NT2/D1 (cell line): ENCODE results near the gene TRH.
"Not testable (repeated sequence)": the region's sequence is repeated elsewhere in the genome, so short reads cannot be mapped to it uniquely, and the experiment has no call there.

ENCODE experiments used
- DNase-seq: peaks from one replicate; pipeline ENCODE4 v3.0.0-alpha.2; 2011; ENCODE audit warnings: low read depth, low spot score
- H3K27me3 ChIP-seq: 2 replicates; pipeline ENCODE4 v1.6.0; 2011; ENCODE audit warnings: mild to moderate bottlenecking; ENCODE audit not compliant: insufficient read length, insufficient read depth
- H3K36me3 ChIP-seq: 2 replicates; pipeline ENCODE4 v1.6.1; 2011; ENCODE audit warnings: mild to moderate bottlenecking, low read length, mixed read lengths; ENCODE audit not compliant: insufficient read depth, insufficient read length
- H3K4me1 ChIP-seq: 2 replicates; pipeline ENCODE4 v1.5.1; 2011; ENCODE audit not compliant: insufficient read depth, insufficient read length
- H3K4me3 ChIP-seq: 2 replicates; pipeline ENCODE4 v1.5.1; 2011; ENCODE audit warnings: low read depth; ENCODE audit not compliant: insufficient read length
- H3K9ac ChIP-seq: 2 replicates; pipeline ENCODE4 v1.6.0; 2011; ENCODE audit warnings: low read depth; ENCODE audit not compliant: insufficient read length
- H3K9me3 ChIP-seq: 2 replicates; pipeline ENCODE4 v1.5.1; 2011; ENCODE audit warnings: mild to moderate bottlenecking, low read length; ENCODE audit not compliant: insufficient read depth
- SUZ12 ChIP-seq: IDR thresholded peaks from 2 replicates; pipeline ENCODE4 v1.6.1; 2011; ENCODE audit not compliant: insufficient read length, insufficient read depth; ENCODE audit errors: extremely low read depth
- YY1 ChIP-seq: IDR thresholded peaks from 2 replicates; pipeline ENCODE4 v1.6.1; 2011; ENCODE audit not compliant: insufficient read length, insufficient read depth
- ZNF274 ChIP-seq: IDR thresholded peaks from 2 replicates; pipeline ENCODE4 v1.6.1; 2011; ENCODE audit warnings: mild to moderate bottlenecking, low read depth, low read length

The TRH gene

GRCh38 chr3:129989414-129989813 lies 14.9 kb downstream of the TRH start:
- no peak for DNase-seq
- Histone ChIP-seq H3K4me1 (peaks cover 8% of the 10 kb centered on the region), H3K9me3 (no peaks in the 10 kb centered on the region), H3K4me3 (no peak overlapping the region), H3K27me3 (no peaks in the 10 kb centered on the region), H3K9ac (no peak overlapping the region), H3K36me3 (no peaks in the 10 kb centered on the region)
- TF ChIP-seq SUZ12 (no peak), YY1 (no peak), ZNF274 (no peak)

GRCh38 chr3:129992781-129993180 lies 18.3 kb downstream of the TRH start:
- H3K9me3 ChIP-seq: 0 out of 2 replicates have a peak, but pooled peaks cover 4% of the 10 kb centered on the region
- no peaks in the 10 kb centered on the region for H3K36me3 ChIP-seq
- no peak overlapping the region for H3K9ac ChIP-seq
- TF ChIP-seq YY1 (no peak), SUZ12 (no peak), ZNF274 (no peak)
- peaks cover 8% of the 10 kb centered on the region for H3K4me1 ChIP-seq
- no peak for DNase-seq
- H3K27me3 ChIP-seq: peaks cover 3% of the 10 kb centered on the region
- H3K4me3 ChIP-seq: no peak overlapping the region

DNA sequence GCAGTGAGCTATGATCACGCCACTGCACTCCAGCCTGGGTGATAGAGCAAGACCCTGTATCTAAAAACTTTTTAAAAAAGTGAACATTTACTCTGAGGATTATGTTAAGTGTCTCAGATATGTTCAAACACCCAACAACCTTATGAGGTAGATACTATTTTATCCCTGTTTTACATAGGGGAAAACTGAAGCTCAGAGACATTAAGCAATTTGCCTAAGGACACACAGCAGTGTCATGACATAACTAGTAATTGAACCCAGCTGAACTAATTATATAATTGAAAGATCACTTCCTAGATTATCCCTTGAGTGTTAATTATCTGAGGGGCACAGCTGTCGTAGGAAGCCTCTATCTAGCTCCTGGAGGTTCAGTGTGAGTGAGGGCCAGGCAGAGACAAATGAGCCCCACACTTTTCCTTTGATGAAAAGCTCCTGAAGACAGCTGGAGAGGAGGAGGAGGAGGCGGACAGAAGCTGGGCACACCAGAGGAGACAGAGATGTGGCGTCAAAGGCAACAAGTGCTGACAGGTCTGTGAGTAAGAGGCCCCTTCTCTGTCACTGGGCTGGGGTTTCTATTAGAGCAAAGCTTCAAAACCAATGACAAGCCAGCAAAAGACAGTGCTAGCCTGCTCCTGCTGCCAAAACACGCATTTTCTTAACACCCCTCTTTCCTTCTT lies 20.5 kb downstream of the TRH start:
- peaks cover 3% of the 10 kb centered on the region for H3K27me3 ChIP-seq
- H3K9me3 ChIP-seq: 0 out of 2 replicates have a peak, but pooled peaks cover 4% of the 10 kb centered on the region
- DNase-seq: no peak
- no peak overlapping the region for H3K4me3 ChIP-seq
- no peak overlapping the region for H3K9ac ChIP-seq
- no peaks in the 10 kb centered on the region for H3K36me3 ChIP-seq
- peaks cover 8% of the 10 kb centered on the region for H3K4me1 ChIP-seq
- no peak for TF ChIP-seq SUZ12
- TF ChIP-seq YY1: no peak
- no peak for TF ChIP-seq ZNF274

- Histone ChIP-seq H3K9me3 (0 out of 2 replicates have a peak, but pooled peaks cover 4% of the 10 kb centered on the region), H3K36me3 (no peaks in the 10 kb centered on the region), H3K4me3 (no peak overlapping the region), H3K27me3 (peaks cover 5% of the 10 kb centered on the region), H3K4me1 (peaks cover 8% of the 10 kb centered on the region), H3K9ac (no peak overlapping the region)
- no peak for DNase-seq
- no peak for TF ChIP-seq ZNF274
- TF ChIP-seq SUZ12: no peak
- no peak for TF ChIP-seq YY1
These were observed 21.6 kb downstream of the TRH start for GRCh38 chr3:129996073-129996472.

DNA sequence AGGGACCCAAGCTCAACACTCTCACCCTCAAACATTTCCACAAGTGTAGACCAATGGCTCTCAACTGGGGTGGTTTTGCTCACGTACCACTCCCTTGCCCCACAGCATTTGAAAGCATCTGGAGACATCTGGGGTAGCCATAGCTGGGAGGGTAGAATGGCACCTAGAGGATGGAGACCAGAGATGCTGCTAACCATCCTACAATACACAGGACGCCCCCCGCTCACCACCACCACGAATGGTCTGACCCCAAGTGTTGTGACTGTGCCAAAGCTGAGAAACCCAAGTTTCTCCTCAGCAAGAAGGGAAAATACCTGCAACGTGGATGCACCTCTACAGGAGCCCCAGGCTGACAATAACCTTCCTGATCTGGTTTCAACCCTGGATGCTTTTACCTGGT lies 24.7 kb downstream of the TRH start:
- H3K36me3 ChIP-seq, H3K4me1 ChIP-seq, H3K9ac ChIP-seq, H3K4me3 ChIP-seq, H3K9me3 ChIP-seq, DNase-seq: not testable (repeated sequence)
- H3K27me3 ChIP-seq: peaks cover 25% of the 10 kb centered on the region

DNA sequence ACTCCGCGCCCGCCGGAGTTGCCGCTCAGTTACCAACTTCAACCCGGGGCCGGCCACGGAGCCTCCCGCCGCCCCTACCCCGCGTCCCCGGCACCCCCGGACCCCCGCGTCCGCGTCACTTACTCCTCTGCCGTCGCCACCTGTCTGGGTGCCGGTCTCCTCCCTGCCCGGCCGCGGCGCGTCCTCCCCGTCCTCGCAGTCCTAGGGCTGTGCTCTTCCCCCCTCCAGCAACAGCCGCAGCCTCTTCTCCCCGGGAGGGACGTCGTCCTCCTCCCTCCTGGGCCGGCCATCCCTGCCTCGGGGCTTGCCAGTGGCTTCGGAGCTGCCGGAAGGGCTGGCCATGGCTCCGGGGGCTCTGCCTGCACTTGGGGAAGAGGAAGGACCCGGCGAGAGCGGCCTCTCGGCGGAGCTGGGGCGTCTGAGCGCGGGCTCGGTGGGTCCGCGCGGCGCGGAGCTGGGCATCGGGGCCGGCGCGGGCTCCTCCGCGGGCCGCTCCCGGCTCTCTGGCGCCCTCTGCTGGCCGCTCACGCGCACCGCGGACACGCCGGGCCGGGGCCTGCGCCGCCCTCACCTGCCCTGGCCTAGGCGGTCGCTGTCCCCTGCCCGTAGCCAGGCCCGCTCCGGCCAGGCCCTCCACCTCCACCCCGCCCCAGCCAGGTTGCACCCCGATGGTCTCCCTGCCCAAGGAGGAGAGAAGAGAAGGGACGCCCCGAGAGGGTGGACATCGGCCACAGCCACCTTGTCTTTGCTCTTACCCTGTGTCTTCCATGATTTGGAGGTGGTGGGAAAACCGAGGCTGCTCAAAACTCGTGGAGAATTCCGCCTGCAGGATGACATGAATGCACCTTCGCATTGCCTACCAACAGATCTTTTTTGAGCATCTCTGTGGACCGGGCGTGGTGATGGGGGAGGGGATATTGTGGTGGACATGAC lies 28.4 kb downstream of the TRH start:
- peak overlapping the region; percentile 26 for H3K4me3 ChIP-seq
- not testable (repeated sequence) for H3K4me1 ChIP-seq, H3K36me3 ChIP-seq, H3K9me3 ChIP-seq
- peak; percentile 6 for DNase-seq
- peak overlapping the region; percentile 50 for H3K9ac ChIP-seq
- peaks cover 25% of the 10 kb centered on the region for H3K27me3 ChIP-seq

DNA sequence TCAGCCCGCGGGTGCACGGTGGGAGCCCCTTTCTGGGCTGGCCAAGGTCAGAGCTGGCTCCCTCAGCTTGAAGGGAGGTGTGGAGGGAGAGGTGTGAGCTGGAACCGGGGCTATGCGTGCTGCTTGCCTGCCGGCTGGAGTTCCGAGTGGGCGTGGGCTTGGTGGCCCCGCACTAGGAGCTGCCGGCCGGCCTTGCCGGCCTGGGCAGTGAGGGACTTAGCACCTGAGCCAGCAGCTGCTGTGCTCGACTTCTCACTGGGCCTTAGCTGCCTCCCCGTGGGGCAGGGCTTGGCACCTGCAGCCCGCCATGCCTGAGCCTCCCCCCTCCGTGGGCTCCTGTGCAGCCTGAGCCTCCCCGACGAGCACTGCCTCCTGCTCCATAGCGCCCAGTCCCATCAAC lies 36.0 kb downstream of the TRH start:
- no peaks in the 10 kb centered on the region for H3K4me1 ChIP-seq
- H3K9me3 ChIP-seq: peaks cover 10% of the 10 kb centered on the region; the same call in 1 of the 2 replicates
- TF ChIP-seq SUZ12: no peak
- no peaks in the 10 kb centered on the region for H3K27me3 ChIP-seq
- no peak overlapping the region for H3K9ac ChIP-seq
- DNase-seq: no peak
- H3K4me3 ChIP-seq: no peak overlapping the region
- H3K36me3 ChIP-seq: no peaks in the 10 kb centered on the region

DNA sequence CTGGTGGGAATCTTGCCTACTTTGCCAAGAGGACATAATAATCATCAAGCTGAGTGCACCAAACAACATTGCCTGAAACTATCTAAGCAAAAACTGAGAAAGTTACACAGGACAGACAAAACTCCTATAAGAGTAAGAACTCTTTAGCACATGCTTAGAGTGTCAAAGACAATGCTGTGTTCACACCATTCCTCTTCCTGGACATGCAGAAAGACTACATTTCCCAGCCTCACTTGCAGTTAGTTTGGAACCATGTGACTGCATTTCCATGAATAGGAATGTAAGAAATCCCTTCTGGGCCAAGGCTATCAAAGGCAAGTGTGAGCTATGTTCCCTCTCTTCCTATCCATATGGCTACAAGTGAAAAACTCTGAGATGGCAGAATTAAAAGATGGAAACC lies 37.6 kb downstream of the TRH start:
- not testable (repeated sequence) for H3K36me3 ChIP-seq, H3K4me1 ChIP-seq, H3K27me3 ChIP-seq, DNase-seq, H3K4me3 ChIP-seq, H3K9ac ChIP-seq
- H3K9me3 ChIP-seq: peaks cover 10% of the 10 kb centered on the region; the same call in 1 of the 2 replicates

DNA sequence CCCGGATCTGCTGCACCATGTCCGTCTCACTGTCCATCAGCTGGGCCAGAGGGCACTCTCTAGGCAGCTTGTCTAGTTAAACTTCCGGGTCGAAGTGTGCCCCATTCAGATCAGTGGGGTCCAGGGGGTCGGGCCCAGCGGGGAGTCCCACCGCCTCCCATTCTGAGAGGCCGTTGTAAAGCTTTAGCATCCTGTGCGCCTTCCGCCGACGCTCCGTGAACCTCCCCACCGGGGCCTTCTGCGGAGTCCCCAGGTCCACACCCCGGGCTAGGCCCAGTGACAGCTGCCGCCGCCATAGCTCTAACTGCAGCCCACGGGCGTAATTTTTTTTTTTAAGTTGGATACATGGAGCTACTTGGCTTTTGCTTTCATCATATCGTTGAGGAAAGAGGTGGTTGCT lies 38.7 kb downstream of the TRH start:
- not testable (repeated sequence) for H3K4me3 ChIP-seq, DNase-seq, H3K27me3 ChIP-seq, H3K9ac ChIP-seq, H3K4me1 ChIP-seq, H3K36me3 ChIP-seq
- peaks cover 10% of the 10 kb centered on the region; the same call in 1 of the 2 replicates for H3K9me3 ChIP-seq
